ENCODE results near the gene SLC6A1. TPM values are rescaled to one million over a fixed set of nuclear protein-coding genes. Genes with fewer than 3 reads are reported as not detected.

Gene SLC6A1
- total RNA-seq, 1 donor from 2014 or later: 26.7 TPM

DNA sequence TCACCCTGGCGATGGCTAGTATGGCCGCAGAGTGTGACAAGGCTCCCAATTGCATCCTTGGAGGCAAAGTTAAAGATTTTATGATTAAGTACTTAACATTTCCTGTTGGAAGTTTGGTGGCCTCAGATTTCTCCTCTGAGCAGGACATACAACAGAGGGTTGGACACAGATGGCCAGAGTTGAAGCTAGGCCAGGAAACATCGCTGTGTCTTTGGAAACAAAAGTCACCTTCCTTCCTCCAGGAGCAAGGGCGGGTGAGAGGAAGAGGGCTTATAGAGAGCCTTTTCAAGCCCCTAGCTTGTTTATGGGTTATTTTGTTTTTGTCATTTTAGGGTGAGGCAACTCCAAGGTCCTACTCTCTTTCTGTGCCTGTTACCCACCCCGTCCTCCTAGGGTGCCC lies 24.2 kb downstream of the SLC6A1 start:
- DNase-seq (ENCODE audit: low spot score): no peak

GRCh38 chr3:11019116-11019819 lies 26.7 kb downstream of the SLC6A1 start:
- no peak for DNase-seq (ENCODE audit: low spot score)

DNA sequence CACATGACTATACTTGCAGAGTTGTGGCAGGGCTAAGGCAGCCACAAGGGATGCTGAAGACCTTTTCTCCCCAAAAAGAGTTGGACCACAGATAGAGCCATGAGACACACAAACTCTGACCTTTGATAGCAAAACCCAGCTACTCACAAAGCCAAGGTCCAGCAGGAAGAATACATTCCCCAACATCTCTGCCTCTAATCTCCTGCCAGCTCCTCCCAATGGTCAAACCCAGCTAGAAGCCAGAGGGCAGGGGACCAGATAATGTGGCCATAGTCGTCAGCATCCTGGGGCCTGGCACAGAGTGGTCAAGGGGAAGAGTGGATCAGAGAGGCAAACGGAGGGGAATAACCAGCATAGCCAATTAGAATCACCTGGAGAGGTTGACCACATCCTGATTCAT lies 28.2 kb downstream of the SLC6A1 start:
- no peak for DNase-seq (ENCODE audit: low spot score)

GRCh38 chr3:11021611-11022011 lies 29.1 kb downstream of the SLC6A1 start:
- no peak for DNase-seq (ENCODE audit: low spot score)

DNA sequence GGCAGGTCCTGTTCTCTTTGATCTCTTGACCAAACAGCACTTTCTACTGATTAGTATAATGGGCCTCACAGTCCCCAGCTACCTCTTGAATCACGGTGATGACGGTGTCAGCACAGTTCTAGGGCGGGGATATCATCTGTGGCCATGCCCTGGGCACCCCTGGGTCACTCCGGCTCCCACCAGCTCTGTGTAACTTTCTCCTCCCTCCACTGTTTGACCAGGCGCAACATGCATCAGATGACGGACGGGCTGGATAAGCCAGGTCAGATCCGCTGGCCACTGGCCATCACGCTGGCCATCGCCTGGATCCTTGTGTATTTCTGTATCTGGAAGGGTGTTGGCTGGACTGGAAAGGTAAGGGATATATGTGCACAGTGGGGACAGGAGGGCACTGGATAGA lies 29.6 kb downstream of the SLC6A1 start:
- no peak for DNase-seq (ENCODE audit: low spot score)

DNA sequence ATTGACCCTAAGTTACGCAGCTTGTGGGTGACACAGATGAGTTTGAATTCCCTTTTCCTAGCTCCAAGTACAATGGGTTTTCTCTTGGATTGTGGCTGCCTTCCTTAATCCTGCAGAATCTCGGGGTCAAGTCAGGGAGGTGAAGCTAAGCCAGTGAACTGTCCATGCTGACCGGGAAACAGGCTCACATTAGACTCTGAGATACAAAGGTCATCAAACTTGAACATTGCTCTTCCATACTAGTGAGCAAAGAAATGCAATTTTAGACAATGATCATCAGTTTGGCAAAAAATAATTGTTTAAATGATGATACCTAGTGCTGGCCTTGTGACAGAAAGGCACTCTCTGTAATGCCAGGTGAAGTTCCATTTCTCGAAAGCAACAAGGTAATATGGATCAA lies 31.6 kb downstream of the SLC6A1 start:
- DNase-seq (ENCODE audit: low spot score): no peak

GRCh38 chr3:11029948-11030347 lies 37.4 kb downstream of the SLC6A1 start:
- DNase-seq (ENCODE audit: low spot score): no peak

DNA sequence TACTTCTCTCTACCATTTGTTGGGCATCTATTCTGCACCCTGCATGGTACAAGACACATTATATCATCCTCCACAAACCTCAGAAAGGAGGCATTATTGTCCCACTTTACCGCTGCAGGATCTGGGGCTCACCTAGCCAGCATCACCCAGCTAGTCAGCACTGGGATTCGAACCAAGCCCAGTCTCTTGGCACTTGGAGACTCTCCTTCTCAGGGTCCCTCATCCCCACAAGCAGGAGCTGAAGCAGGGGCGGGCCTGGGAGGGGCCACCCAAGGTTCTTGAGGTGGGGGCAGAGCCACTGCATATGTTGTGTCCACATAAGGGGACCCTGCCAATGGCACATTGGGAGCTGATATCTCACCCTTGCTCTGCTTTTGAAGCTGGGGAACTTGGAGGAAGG lies 41.3 kb downstream of the SLC6A1 start:
- no peak for DNase-seq (ENCODE audit: low spot score)

- DNase-seq (ENCODE audit: low spot score): no peak
These were observed 41.9 kb downstream of the SLC6A1 start for GRCh38 chr3:11034309-11034985.

DNA sequence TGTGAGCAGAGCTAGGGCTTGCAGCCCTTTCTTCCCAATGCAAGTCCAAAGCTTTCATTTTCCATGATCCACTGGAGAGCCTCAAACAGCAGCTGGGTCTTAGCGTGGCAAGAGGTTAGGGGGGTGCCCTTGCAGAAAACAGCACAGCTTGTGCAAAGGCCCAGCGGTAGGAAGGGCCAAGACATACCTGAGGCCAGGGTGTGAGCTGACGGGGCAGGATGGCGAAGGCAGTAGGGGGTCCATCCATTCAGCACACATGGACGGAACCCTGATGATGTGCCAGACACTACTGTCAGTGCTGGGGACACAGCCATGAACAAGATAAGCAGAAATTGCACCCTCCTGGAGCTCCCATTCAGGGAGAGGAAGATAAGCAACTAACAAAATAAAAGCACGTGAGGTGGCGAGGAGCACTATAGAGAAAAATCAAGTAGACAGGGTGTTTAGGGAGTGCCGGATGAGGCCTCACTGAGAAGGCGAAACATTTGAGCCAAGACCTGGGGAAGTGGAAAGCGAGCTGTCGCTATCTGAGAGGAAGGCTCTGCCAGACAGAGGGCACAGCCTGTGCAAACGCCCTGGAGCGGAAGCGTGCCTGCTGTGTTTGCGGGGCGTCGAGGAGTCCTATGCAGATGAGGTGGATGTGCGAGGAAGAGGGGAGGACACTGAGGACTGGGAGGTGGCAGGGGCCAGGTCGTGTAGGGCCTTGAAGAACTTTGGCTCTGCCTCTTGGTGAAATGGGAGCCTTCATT lies 43.4 kb downstream of the SLC6A1 start:
- DNase-seq (ENCODE audit: low spot score): no peak

- DNase-seq (ENCODE audit: low spot score): no peak
These were observed 44.8 kb downstream of the SLC6A1 start for GRCh38 chr3:11037241-11037873.

GRCh38 chr3:11037976-11038375 lies 45.4 kb downstream of the SLC6A1 start:
- no peak for DNase-seq (ENCODE audit: low spot score)

DNA sequence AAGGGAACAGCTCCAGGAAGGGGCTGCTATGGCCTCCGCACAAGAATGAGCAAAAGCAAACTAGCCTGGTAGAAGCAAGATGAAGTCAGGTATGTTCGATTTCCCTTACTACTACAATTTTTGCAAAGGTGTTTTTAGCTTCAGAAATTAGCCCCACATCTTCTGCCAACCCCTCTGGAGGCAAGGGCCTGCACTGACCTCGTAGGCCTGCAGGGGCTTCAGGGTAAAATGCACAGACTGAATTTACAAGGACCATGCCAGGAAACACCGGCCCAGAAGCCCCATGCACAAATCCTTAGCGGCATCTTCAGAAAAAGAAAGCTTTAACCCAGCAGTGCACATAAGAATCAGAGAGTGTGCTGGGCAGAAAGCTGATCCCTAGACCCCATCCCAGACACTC lies 53.0 kb downstream of the SLC6A1 start:
- no peak for DNase-seq (ENCODE audit: low spot score)

DNA sequence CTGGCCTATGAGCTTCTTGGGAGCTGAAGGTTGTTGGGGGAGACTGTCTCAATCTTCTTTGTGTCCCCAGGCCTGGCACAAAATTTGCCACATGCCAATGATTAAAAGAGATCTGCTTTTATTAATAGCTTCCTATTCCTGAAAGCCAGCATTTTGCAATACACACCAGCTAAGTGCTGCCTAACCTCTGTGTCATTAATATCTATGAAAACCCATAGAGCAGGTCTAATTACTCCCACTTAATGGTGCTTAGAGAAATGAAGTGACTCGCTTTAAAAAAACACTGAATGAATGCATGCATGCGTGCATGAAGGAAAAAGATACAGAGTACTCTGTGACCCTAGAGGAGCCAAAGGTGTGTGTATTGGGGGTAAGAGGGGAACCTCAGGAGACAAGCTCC lies 55.0 kb downstream of the SLC6A1 start:
- DNase-seq (ENCODE audit: low spot score): no peak

- no peak for DNase-seq (ENCODE audit: low spot score)
These were observed 58.2 kb downstream of the SLC6A1 start for GRCh38 chr3:11050666-11051323.

GRCh38 chr3:11053926-11054503 lies 61.5 kb downstream of the SLC6A1 start:
- DNase-seq (ENCODE audit: low spot score): no peak

DNA sequence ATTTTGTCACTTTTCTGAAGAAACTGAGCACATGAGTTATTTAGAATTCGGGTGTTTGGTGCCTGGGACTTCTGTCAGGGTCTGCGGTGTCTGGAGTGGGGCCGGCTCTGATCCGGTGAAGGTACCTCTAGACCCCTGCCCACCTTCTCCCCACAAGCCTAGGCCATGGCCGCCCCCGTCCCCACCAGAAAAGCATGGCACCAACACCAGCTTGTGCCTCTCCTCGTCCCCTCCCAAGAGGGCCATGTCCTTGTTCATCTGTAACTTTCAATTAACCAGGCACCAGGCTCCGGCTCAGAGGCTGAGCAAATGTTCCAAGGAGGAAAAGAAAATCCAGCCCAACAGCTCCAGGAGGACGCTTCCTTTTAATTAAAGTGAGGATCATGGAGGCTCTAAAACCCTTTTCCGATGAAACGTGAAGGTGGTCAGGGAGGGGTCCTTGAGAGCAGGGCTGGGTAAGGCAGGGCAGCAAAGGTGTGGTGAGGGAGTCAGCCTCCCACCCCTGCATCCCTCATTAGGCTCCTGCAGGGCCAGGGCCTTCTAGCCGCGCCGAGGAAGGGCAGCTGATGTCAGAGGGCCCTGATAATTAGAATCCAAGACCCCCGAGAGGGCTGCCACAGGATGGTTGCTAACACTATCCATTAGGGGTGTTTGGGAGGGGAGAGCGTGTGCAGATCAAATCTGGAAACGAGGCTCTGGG lies 62.3 kb downstream of the SLC6A1 start:
- DNase-seq (ENCODE audit: low spot score): no peak

DNA sequence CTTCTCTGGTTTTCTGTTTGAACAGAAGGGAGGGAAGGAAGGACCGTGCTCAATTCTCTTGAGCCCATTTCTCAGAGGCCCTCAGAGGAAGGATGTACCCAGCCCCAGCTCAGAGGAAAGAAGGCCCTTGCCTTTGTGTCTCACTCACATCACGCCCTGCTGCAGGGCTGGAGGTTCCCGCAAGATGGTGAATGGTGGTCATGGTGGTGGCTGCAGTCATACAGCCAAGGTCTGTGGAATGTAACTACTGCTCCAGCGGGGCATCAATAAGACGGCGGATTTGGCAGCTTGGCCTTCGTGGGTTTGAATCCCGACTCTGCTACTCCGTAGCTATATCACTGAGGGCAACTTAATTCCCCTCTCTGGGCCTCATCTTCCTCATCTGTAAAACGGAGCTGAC lies 62.9 kb downstream of the SLC6A1 start:
- DNase-seq (ENCODE audit: low spot score): no peak

- no peak for DNase-seq (ENCODE audit: low spot score)
These were observed 64.0 kb downstream of the SLC6A1 start for GRCh38 chr3:11056531-11057050.

- no peak for DNase-seq (ENCODE audit: low spot score)
These were observed 65.1 kb downstream of the SLC6A1 start for GRCh38 chr3:11057655-11058054.

Measured in umbilical cord (tissue), 2 donors.